Gastrocnemius medialis (tissue), 4 donors: ENCODE results near the gene NRN1. TPM values are rescaled to one million over a fixed set of nuclear protein-coding genes. Genes with fewer than 3 reads are reported as not detected.

Experiments used
- ATAC-seq, 2 donors: fragments of 150-250 bp; one replicate each; pipeline ENCODE4 v1.9.1; 2016
- DNase-seq, 2 donors: peaks; one replicate each; pipeline ENCODE4 v3.0.0-alpha.2; 2019
- H3K27ac ChIP-seq, 4 donors: fragments of 200-600 bp; sonication (generic); 1 replicate in 1 of 4; 2 replicates in 3 of 4; pipeline ENCODE4 v1.5.1; 2016 to 2018; ENCODE audit warnings: mild to moderate bottlenecking in 2 of 4, moderate library complexity in 1 of 4
- H3K27me3 ChIP-seq, 3 donors: fragments of 200-600 bp; sonication (generic) in 2 of 3; 1 replicate in 1 of 3; 2 replicates in 2 of 3; pipeline versions ENCODE4 v1.5.1 to v1.6.0; 2016 to 2019; ENCODE audit warnings: mild to moderate bottlenecking in 1 of 3, moderate library complexity in 1 of 3
- H3K36me3 ChIP-seq, 2 donors: fragments of 200-600 bp; sonication (generic) in 1 of 2; one replicate each; pipeline ENCODE4 v1.5.1; 2017 to 2018
- H3K4me1 ChIP-seq, 2 donors: fragments of 200-600 bp; sonication (generic) in 1 of 2; one replicate each; pipeline ENCODE4 v1.5.1; 2016 to 2017; ENCODE audit warnings: mild to moderate bottlenecking in 2 of 2
- H3K4me3 ChIP-seq, 4 donors: fragments of 200-600 bp; sonication (generic) in 3 of 4; 1 replicate in 1 of 4; 2 replicates in 3 of 4; pipeline ENCODE4 v1.5.1; 2016 to 2019; ENCODE audit warnings: mild to moderate bottlenecking in 2 of 4
- H3K9me3 ChIP-seq, 3 donors: fragments of 200-600 bp; sonication (generic) in 2 of 3; 1 replicate in 1 of 3; 2 replicates in 2 of 3; pipeline ENCODE4 v1.5.1; 2016 to 2019
- CTCF ChIP-seq, 5 experiments: fragments of 450-650 bp in 3 of 5; fragments of 200-600 bp in 2 of 5; sonication (generic) in 2 of 5; IDR thresholded peaks in 4 of 5; conservative IDR thresholded peaks in 1 of 5; 1 replicate in 4 of 5; 2 replicates in 1 of 5; pipeline ENCODE4 v1.5.1; 2016 to 2019; ENCODE audit warnings: antibody characterized with exemption in 5 of 5, mild to moderate bottlenecking in 3 of 5, moderate library complexity in 3 of 5
- POLR2A ChIP-seq, 2 donors: fragments of 450-650 bp; IDR thresholded peaks; one replicate each; pipeline ENCODE4 v1.6.1; 2017; ENCODE audit warnings: antibody characterized with exemption in 2 of 2, mild to moderate bottlenecking in 2 of 2, moderate library complexity in 2 of 2
- in situ Hi-C, 4 donors: fragments of 200-750 bp; cut with MboI; loops; one replicate each; pipeline versions ENCODE4 v1.15.0 to v1.8.0; 2017; ENCODE audit warnings: low sequenced_read_pairs in 4 of 4
- intact Hi-C: fragments of 100-400 bp; cut with DNase I; formaldehyde crosslinking; loops from one replicate; pipeline ENCODE4 v1.15.1; 2023; ENCODE audit warnings: low total_unique reads
- total RNA-seq, 4 donors: library from RNA; depleted of rRNA; stranded (reverse); fragments of >200 nt; gene quantifications; one replicate each; pipeline versions ENCODE4 v1.1.0 to v1.2.3, GENCODE V29; 2016

Gene NRN1
- total RNA-seq, 4 donors from 2014 or later: 6.4 to 9.9 (median 6.8) TPM

DNA sequence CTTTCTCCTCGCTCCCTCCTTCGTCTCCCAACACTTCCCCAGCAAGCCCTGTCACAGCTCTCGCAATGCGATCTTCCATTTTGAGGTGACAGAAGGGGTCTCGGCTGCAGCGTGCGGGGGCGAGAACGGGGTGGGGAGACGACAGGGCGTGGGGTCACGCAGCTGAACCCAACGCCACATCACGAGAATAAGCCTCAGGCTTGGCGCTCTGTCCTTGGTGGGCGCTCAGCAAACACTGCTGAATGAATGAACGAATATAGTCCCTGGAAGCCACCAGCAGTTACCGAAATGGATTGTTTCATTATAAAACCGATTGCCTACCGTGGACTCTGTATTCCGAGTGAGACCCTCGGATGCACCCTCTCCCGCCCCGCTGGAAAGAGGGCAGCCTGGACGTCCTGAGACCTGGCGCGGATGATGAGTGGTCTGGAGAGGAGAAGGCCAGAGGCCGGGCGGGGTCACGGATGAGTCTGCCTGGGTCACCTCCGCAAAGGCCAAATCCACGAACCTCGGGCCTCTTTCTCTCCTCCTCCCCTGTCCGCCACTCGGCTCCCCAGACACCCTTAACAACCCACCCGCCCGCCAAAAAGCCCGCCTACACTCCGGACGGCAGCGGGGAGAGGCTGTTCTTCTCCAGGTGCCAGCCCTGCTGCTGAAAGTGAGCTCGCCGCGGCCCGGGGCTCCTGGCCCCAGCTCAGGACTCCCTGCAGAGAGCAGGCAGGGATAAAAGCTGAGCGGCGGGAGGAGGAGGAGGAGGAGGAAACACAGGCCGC, 3.7 kb downstream of the NRN1 start:
- intact Hi-C loops: loop anchor here (10.0 kb wide), 1 partner anchor 258 kb away; no protein-coding TSS in a partner anchor
- Histone ChIP-seq H3K4me3 (peak overlapping the region; percentile 35 to 56 (median 50)), H3K27me3 (peaks cover 90 to 100% (median 95%) of the 10 kb centered on the region in 3 donors)

DNA sequence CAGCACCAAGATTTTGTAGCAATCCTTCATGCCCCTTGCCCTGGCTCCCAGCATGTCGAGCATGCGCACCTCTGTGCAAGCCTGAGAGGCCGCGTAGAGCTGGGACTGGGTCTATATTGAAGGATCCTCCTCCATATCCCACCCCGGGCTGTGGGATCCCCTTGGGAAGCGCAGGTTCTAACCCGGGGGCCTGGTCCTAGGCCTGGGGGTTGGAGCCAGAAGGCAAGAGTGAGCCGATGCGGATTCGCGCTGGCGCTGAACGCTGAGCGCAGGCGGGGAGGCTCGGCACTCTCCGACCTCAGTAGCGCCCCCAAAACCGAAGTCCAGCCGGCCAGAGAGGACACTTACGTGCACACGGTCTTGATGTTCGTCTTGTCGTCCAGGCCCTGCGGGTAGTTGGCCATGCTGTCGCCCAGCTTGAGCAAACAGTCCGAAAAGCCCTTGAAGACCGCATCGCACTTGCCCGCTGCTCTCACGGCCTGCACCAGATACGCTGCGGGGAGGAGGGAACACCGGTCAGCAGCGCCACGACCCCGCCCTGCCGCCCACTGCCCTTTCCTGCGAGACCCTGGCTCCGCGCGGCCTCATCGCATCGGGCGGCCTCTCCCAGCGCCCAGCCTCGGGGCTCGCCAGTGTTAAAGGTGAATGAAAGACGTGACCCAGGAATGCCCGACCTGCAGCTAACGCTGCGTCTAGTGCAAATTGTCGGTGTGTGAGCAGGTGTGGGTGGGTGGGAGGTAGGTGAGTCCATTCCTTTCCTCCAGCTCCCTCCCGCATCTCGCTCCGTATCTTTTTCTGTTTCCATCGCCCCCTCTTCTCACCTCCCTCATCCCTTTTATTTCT, 4.5 kb downstream of the NRN1 start:
- H3K4me3 ChIP-seq: peak overlapping the region in 2 of 4 donors; percentile 54 to 56

More for the DNA sequence above, 3.7 kb downstream of the NRN1 start:
- Histone ChIP-seq H3K27ac (peak overlapping the region; percentile 35 to 73 (median 64)), H3K36me3 (no peaks in the 10 kb centered on the region), H3K4me1 (peaks cover 32 to 45% of the 10 kb centered on the region in 2 donors), H3K9me3 (no peaks in the 10 kb centered on the region)
- in situ Hi-C loops: loop anchor here in 1 of 4 donors (25.0 kb wide), 1 partner anchor 541 kb away; no protein-coding TSS in a partner anchor
- DNase-seq: no peak
- TF ChIP-seq CTCF (IDR thresholded peaks at IDR 0.05 in 4 of 5, conservative IDR thresholded peaks at IDR 0.05 in 1 of 5) (no peak), POLR2A (IDR thresholded peaks at IDR 0.05) (no peak)
- no peak for ATAC-seq

DNA sequence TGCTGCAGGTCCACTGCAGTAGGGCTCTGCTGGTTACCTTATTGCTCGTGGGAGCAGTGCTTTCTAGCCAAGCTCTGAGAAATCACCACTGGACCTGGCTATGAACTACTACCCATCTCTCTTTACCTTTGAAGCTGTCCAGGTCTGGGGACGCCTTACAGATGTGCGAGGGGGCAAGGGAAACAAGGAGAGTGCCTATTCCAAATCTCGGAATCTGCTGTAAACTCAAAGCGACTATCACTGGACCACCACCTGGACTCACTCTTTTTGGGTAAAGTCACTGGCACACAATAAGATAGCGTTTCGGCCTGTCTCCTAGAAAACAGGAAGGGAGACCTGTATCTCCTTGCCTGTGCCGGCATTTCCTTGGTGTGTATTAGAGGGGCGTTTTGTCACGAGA, 5.3 kb downstream of the NRN1 start:
- intact Hi-C loops (loop anchor here (10.0 kb wide), 1 partner anchor 257 kb away; no protein-coding TSS in a partner anchor), in situ Hi-C loops (loop anchor here in 1 of 4 donors (25.0 kb wide), 1 partner anchor 539 kb away; no protein-coding TSS in a partner anchor)
- H3K27ac ChIP-seq: no peak overlapping the region
- no peak for ATAC-seq
- H3K9me3 ChIP-seq: no peaks in the 10 kb centered on the region
- TF ChIP-seq CTCF (IDR thresholded peaks at IDR 0.05 in 4 of 5, conservative IDR thresholded peaks at IDR 0.05 in 1 of 5) (no peak), POLR2A (IDR thresholded peaks at IDR 0.05) (no peak)
- DNase-seq: no peak
- H3K36me3 ChIP-seq: no peaks in the 10 kb centered on the region
- peaks cover 33 to 38% of the 10 kb centered on the region in 2 donors for H3K4me1 ChIP-seq
- no peak overlapping the region for H3K4me3 ChIP-seq
- peaks cover 90 to 100% (median 95%) of the 10 kb centered on the region in 3 donors for H3K27me3 ChIP-seq

More for the DNA sequence above, 4.5 kb downstream of the NRN1 start:
- TF ChIP-seq CTCF (IDR thresholded peaks at IDR 0.05 in 4 of 5, conservative IDR thresholded peaks at IDR 0.05 in 1 of 5) (no peak), POLR2A (IDR thresholded peaks at IDR 0.05) (no peak)
- ATAC-seq: no peak
- Histone ChIP-seq H3K27me3 (peaks cover 90 to 100% (median 95%) of the 10 kb centered on the region in 3 donors), H3K9me3 (no peaks in the 10 kb centered on the region), H3K27ac (peak overlapping the region in 1 of 4 donors; percentile 73), H3K36me3 (no peaks in the 10 kb centered on the region), H3K4me1 (peaks cover 33 to 39% of the 10 kb centered on the region in 2 donors)
- intact Hi-C loops: loop anchor here (10.0 kb wide), 1 partner anchor 257 kb away; no protein-coding TSS in a partner anchor
- no peak for DNase-seq
- in situ Hi-C loops: loop anchor here in 1 of 4 donors (25.0 kb wide), 1 partner anchor 540 kb away; no protein-coding TSS in a partner anchor
